ENCODE data around the gene NUP43.

DNA sequence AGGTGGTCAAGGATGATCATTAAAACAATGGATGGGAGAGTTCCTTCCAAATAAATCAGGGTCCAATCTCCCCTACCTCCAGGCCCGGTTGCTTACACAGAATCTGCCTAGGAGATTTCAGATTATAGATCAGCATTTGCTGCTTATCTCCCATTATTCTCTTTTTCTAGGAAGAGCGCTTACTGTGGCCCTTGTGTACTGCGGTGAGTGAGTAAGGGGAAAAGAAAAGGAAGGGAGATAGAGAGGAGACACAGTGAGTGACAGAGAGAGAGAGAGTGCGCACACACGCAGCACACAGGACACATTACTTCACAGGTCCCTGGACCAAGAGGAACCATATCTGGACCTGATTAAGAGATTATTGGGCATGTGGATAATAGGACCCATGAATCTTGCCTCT, 34.6 kb downstream of the NUP43 start:
- TF ChIP-seq CTCF (IDR thresholded peaks at IDR 0.05; ENCODE audit: low read depth, low read length, poor library complexity, severe bottlenecking) (no peak), EZH2phosphoT487 (IDR thresholded peaks at IDR 0.05; ENCODE audit: borderline replicate concordance, low read length) (no peak)

Measured in DOHH2 (cell line).